Prostate gland (tissue), 2 donors: ENCODE measurements around the gene PRMT7.

Experiments
- POLR2A ChIP-seq: fragments of 450-650 bp; IDR thresholded peaks from one replicate; pipeline ENCODE4 v1.6.1; 2016; ENCODE audit warnings: antibody characterized with exemption, mild to moderate bottlenecking
- POLR2AphosphoS5 ChIP-seq: sonication (generic); formaldehyde crosslinking; IDR thresholded peaks from one replicate; pipeline ENCODE4 v1.6.1; 2017; ENCODE audit warnings: antibody characterized with exemption
- TF ChIP-seq, protein P1 (sequence below), 4 experiments: fragments of 200-600 bp in 2 of 4; fragments of 450-650 bp in 2 of 4; sonication (generic) in 2 of 4; IDR thresholded peaks; 1 replicate in 3 of 4; 2 replicates in 1 of 4; pipeline ENCODE4 v1.5.1; 2016 to 2019; ENCODE audit warnings: antibody characterized with exemption in 4 of 4, mild to moderate bottlenecking in 2 of 4, moderate library complexity in 2 of 4

DNA sequence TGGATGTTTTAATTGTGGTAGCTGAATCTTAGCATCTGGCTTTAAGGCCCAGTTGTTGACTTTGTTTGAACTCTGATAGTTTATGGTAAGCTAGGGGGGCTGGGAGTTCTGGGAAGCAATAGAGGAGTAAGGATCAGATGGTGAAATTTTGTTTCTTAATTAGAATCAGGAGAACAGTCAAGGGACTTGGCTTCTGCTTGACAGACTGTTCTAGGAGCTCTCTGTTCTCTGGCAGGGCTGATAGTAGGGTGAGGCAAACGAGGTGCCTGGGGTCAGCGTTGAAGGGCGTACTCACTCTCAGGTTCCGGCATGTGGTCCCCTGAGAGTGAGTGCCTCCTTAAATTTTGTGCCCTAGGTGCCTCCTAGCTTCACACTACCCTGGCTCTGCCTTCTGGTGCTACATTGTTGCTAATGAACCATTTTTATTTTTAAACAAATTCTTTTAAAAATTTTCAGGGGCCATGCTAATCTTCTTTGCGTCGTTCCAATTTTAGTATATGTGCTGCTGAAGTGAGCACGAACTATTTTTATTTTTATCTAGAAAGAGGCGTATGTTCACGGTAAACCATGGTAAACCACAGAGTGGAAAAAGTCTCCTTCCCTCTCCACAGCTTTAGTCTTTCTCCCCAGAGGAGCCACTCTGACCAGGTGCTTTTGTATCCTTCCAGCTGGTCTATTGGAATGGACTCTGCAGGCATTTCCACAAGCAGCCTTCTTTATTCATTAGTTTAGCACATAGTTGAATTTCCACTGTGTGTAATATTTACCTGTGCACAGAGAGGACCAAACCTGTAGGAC is 26.8 kb upstream of the PRMT7 start:
- TF ChIP-seq POLR2AphosphoS5 (peak; percentile 5), POLR2A (no peak)
- TF ChIP-seq, protein P1, sequence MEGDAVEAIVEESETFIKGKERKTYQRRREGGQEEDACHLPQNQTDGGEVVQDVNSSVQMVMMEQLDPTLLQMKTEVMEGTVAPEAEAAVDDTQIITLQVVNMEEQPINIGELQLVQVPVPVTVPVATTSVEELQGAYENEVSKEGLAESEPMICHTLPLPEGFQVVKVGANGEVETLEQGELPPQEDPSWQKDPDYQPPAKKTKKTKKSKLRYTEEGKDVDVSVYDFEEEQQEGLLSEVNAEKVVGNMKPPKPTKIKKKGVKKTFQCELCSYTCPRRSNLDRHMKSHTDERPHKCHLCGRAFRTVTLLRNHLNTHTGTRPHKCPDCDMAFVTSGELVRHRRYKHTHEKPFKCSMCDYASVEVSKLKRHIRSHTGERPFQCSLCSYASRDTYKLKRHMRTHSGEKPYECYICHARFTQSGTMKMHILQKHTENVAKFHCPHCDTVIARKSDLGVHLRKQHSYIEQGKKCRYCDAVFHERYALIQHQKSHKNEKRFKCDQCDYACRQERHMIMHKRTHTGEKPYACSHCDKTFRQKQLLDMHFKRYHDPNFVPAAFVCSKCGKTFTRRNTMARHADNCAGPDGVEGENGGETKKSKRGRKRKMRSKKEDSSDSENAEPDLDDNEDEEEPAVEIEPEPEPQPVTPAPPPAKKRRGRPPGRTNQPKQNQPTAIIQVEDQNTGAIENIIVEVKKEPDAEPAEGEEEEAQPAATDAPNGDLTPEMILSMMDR (IDR thresholded peaks at IDR 0.05): no peak
